GM19463 (cell line): ENCODE results near the gene SPINK8.
"Not testable (repeated sequence)": the region's sequence is repeated elsewhere in the genome, so short reads cannot be mapped to it uniquely, and the experiment has no call there.

ENCODE experiments used
- ATAC-seq: cut with Tn5 transposase; IDR thresholded peaks from one replicate; pipeline ENCODE4 v1.9.1; 2021; ENCODE audit warnings: mild to moderate bottlenecking, moderate library complexity; ENCODE audit not compliant: unreplicated experiment

The SPINK8 gene

GRCh38 chr3:48280881-48281280, 52.6 kb downstream of the SPINK8 start:
- ATAC-seq, result no peak

GRCh38 chr3:48278884-48279559, 54.4 kb downstream of the SPINK8 start:
- ATAC-seq, result no peak

DNA sequence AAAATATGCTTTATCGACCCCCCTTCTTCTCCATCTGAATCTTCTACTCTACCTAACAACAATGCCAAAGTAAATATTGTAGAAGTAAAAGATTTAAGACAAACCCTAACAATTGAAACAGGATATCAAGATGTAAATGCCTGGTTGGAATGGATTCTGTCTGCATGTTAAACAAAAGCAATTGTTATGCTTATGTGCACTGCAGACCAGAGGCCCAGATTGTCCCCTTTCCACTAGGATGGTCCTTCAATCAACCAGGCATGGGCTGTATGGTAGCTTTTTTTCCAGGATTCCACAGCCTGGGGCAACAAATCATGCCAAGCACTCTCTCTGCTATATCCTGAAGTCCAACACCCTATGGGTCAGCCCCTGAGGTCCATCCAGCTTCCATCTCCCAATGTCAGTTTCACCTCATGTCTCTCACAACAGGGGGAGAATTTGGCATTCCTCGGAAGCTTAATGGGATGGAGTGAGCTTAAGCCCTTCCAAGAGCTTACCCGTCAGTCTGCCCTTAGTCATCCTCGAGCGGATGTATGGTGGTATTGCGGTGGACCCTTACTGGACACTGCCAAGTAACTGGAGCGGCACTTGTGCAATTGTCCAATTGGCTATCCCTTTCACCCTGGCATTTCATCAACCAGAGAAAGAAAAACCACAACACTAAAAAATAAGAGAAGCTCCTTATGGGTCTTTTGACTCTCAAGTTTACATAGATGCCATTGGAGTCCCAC, 56.4 kb downstream of the SPINK8 start:
- ATAC-seq, result no peak

- ATAC-seq, result no peak
Observed at GRCh38 chr3:48275287-48276027, 58.0 kb downstream of the SPINK8 start.

DNA sequence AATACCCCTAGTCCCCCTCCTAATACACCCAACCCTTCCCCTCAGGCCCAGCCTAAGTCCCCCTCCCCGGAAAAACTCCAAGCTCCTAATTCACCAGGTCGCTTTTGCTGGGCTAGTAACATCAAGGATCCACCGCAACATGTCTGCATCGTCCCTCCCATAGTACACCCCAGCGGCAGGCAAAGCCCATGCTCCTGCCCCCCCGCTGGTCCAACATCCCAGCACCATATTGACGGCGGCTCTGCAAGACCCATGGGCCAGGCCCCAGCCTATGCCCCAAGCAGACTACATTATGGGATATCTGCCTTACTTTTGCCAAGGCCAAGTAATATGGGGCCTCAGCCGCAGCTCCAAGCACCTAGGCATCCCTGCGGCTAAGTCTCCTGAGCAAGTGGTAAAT, 59.0 kb downstream of the SPINK8 start:
- no peak for ATAC-seq

GRCh38 chr3:48273594-48274211, 59.8 kb downstream of the SPINK8 start:
- ATAC-seq, result no peak

DNA sequence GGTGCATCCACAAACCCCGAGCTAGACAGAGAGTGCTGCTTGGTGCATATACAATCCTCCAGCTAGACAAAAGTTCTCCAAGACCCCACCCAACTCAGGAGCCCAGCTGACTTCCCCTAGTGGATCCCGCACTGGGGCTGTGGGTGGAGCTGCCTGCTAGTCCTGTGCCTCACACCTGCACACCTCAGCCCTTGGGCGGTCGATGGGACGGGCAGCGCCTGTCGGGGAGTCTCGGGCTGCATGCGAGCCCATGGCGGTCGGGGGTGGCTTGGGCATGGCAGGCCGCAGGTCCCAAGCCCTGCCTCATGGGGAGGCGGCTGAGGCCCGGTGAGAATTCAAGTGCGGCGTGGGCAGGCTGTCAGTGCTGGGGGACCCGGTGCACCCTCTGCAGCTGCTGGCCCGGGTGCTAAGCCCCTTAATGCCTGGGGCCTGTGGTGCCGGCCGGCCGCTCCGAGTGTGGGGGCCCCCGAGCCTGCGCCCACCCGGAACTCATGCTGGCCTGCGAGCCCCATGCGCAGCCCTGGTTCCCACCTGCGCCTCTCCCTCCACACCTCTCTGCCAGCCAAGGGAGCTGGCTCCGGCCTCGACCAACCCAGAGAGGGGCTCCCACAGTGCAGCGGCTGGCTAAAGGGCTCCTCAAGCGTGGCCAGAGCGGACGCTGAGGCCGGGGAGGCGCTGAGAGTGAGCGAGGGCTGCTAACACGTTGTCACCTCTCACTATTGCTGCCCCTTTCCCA, 61.5 kb downstream of the SPINK8 start:
- ATAC-seq, result no peak

- ATAC-seq, result not testable (repeated sequence)
Observed at GRCh38 chr3:48271223-48271622, 62.2 kb downstream of the SPINK8 start.

- ATAC-seq, result no peak
Observed at GRCh38 chr3:48270306-48270705, 63.2 kb downstream of the SPINK8 start.

- ATAC-seq, result no peak
Observed at GRCh38 chr3:48269592-48269991, 63.9 kb downstream of the SPINK8 start.

- ATAC-seq, result no peak
Observed at GRCh38 chr3:48268936-48269561, 64.4 kb downstream of the SPINK8 start.

GRCh38 chr3:48268381-48268935, 65.0 kb downstream of the SPINK8 start:
- ATAC-seq, result no peak

DNA sequence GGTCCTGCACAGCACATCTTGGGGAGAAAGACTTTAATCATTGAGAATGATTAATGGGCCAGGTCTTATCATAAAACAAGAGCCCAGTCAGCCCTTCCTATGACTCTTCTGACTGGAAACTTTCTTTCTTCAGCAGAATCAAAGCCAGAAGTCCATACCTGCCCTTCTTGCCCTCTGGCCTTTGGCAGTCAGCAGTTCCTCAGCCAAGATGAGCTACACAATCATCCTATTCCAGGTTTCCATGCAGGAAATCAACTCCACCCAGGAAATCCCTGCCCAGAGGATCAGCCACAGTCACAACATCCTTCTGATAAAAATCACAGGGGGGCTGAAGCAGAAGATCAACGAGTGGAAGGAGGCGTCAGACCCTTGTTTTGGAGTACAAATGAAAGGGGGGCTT, 65.7 kb downstream of the SPINK8 start:
- ATAC-seq, result no peak

DNA sequence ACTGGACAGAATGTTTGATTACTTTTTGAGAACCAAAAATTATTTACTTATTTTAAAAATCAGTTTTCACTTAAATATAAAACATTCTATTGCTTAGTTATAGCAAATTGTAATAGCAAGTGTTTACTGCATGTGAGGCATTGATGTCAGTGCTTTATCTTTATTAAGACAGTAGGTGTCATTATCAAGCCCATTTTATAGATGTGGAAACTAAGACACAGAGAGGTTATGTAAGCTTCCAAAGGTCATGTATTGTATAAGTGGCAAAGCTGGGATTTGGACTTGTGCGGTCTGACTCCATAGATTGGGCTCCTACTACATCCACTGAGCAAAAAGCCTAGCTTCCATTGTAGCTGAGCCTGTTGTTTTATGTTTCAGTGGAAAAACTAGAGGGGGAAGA, 74.9 kb downstream of the SPINK8 start:
- no peak for ATAC-seq
